ENCODE measurements around the gene GALK1. TPM values are rescaled to one million over a fixed set of nuclear protein-coding genes. Genes with fewer than 3 reads are reported as not detected.

Gene GALK1
- total and polyA plus RNA-seq, 2 of the 13 experiments (the other 11 are each of a cell fraction or from before 2014, with no cell fraction given), result 59.9 to 93.6 TPM

DNA sequence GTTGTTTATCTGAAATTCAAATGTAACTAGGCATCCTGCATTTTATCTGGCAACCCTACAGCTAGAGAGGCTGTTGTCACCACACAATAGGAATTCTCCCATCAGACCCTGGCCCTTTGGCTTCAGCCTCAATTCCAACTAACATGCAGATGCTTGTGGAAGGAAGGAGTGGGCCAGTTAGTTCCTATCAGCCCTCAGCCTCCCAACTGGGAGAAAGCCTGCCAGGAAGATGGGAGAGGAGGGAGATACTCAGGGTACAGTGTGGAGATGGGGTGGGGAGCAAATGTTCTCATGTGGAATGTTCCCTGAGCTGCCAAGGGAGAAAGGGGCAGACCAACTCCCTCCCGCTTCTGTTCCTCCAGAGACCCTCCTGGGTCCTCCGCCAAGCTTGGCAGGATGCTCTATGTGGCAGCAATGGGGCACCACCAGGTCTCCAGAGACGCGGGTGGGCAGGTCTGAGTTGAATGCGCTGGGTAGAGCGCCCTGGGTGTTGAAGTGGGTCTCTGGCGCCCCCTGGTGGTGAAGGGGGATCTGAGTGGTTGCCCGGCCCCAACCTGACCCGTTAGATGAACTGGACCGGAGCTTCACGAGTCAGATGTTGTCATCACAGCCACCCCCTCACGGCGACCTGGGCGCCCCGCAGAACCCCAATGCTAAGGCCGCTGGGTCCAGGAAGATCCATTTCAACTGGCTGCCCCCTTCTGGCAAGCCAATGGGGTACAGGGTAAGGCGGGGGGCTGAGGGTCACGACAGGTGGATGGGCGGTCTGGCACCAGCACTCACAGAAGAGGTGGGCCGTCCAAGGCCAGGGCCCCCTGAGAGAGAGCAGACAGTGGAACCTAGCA is 15.2 kb downstream of the GALK1 start:
- Histone ChIP-seq H3K27ac (ENCODE audit: extremely low read length, insufficient read depth, low read length) (no peak overlapping the region), H3K9me3 (ENCODE audit: low read length) (no peaks in the 10 kb centered on the region), H3K4me3 (replicated peaks in 1 of 3; ENCODE audit: insufficient read depth in 1 of 3, low read depth in 2 of 3, low read length in 3 of 3) (peak overlapping the region in 1 of 3 experiments; percentile 64; a peak in 1 of 6 replicates), H3K79me2 (ENCODE audit: insufficient read depth, low read length) (no peaks in the 10 kb centered on the region), H4K20me1 (ENCODE audit: insufficient read depth, low read length) (no peaks in the 10 kb centered on the region), H3K9ac (ENCODE audit: insufficient read depth, low read depth, low read length) (no peak overlapping the region; the same call in 1 of the 2 replicates), H3K4me2 (ENCODE audit: low read depth, low read length) (peak overlapping the region; percentile 75), H2AFZ (ENCODE audit: low read length) (no peak overlapping the region), H3K36me3 (replicated peaks in 1 of 2; ENCODE audit: control insufficient read depth in 1 of 2, insufficient read depth in 2 of 2, low read length in 2 of 2) (no peaks in the 10 kb centered on the region), H3K27me3 (ENCODE audit: control insufficient read depth in 1 of 2, insufficient read depth in 2 of 2, low read length in 2 of 2) (no peaks in the 10 kb centered on the region), H3K4me1 (ENCODE audit: insufficient read depth, low read length) (peaks cover 46% of the 10 kb centered on the region)
- FAIRE-seq (no peak), DNase-seq (ENCODE audit: low spot score) (peak; percentile 67), ATAC-seq (peak; percentile 59)
- in situ Hi-C loops (cut with HindIII; ENCODE audit: extremely low pct_ligation_motif_present, low pct_unique_long_range_greater_than_20kb), result loop anchor here (5.0 to 10.0 kb wide), 2 partner anchors 72 to 135 kb away; no protein-coding TSS in a partner anchor
- intact Hi-C loops (cut with micrococcal nuclease; ENCODE audit: unreplicated experiment), result loop anchor here (1.0 to 5.0 kb wide), 2 partner anchors 74 to 137 kb away; no protein-coding TSS in a partner anchor
- BruUV-seq (replicated peaks), result no TSS peak
- POLR2A ChIA-PET, result interaction anchor here (1.2 to 2.5 kb wide), 7 partner anchors 10 to 140 kb away, joined by 3 to 20 read pairs (median 5); partner anchors contain the start of gene SMIM5
- CTCF ChIA-PET (ENCODE audit: low intra/inter-chr PET ratio, low total read pairs), result interaction anchor here (0.9 to 6.3 kb wide), 5 partner anchors 75 to 161 kb away, joined by 3 to 102 read pairs (median 4); partner anchors contain the start of gene SMIM5
- WGBS (ENCODE audit: low lambda C conversion rate), result 19% methylated on average over 13 of the region's 20 CpGs
- TF ChIP-seq ETV6 (CRISPR knock-in tag; conservative IDR thresholded peaks at IDR 0.05), result no peak
- TF ChIP-seq PLRG1 (conservative IDR thresholded peaks at IDR 0.05), result no peak
- TF ChIP-seq, protein P1, sequence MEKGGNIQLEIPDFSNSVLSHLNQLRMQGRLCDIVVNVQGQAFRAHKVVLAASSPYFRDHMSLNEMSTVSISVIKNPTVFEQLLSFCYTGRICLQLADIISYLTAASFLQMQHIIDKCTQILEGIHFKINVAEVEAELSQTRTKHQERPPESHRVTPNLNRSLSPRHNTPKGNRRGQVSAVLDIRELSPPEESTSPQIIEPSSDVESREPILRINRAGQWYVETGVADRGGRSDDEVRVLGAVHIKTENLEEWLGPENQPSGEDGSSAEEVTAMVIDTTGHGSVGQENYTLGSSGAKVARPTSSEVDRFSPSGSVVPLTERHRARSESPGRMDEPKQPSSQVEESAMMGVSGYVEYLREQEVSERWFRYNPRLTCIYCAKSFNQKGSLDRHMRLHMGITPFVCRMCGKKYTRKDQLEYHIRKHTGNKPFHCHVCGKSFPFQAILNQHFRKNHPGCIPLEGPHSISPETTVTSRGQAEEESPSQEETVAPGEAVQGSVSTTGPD (CRISPR knock-in tag; IDR thresholded peaks at IDR 0.05), result no peak
- no peak for TF ChIP-seq ZNF7 (CRISPR knock-in tag; IDR thresholded peaks at IDR 0.05)
- TF ChIP-seq FOXK1 (CRISPR knock-in tag; IDR thresholded peaks at IDR 0.05; ENCODE audit: borderline replicate concordance, low read depth), result no peak
- TF ChIP-seq, protein P2, sequence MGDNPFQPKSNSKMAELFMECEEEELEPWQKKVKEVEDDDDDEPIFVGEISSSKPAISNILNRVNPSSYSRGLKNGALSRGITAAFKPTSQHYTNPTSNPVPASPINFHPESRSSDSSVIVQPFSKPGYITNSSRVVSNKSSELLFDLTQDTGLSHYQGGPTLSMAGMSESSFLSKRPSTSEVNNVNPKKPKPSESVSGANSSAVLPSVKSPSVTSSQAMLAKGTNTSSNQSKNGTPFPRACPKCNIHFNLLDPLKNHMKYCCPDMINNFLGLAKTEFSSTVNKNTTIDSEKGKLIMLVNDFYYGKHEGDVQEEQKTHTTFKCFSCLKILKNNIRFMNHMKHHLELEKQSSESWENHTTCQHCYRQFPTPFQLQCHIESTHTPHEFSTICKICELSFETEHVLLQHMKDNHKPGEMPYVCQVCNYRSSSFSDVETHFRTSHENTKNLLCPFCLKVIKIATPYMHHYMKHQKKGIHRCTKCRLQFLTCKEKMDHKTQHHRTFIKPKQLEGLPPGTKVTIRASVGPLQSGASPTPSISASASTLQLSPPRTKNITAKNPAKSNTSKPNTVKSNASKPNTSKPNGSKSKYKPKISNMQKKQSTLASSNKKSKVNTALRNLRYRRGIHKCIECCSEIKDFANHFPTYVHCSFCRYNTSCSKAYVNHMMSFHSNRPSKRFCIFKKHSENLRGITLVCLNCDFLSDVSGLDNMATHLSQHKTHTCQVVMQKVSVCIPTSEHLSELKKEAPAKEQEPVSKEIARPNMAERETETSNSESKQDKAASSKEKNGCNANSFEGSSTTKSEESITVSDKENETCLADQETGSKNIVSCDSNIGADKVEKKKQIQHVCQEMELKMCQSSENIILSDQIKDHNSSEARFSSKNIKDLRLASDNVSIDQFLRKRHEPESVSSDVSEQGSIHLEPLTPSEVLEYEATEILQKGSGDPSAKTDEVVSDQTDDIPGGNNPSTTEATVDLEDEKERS (CRISPR knock-in tag; IDR thresholded peaks at IDR 0.05), result no peak
- TF ChIP-seq TCF7 (IDR thresholded peaks at IDR 0.05; ENCODE audit: low read depth), result no peak
- TF ChIP-seq ZNF543 (CRISPR knock-in tag; IDR thresholded peaks at IDR 0.05), result no peak
- no peak for TF ChIP-seq ISL2 (CRISPR knock-in tag; IDR thresholded peaks at IDR 0.05)
- 0 out of 2 replicates have a peak, but pooled peaks have one; percentile 27 for TF ChIP-seq ZNF225 (CRISPR knock-in tag; IDR thresholded peaks at IDR 0.05)
- TF ChIP-seq HOXA5 (CRISPR knock-in tag; IDR thresholded peaks at IDR 0.05), result peak; percentile 57; the same call in 1 of the 2 replicates
- TF ChIP-seq, protein P3, sequence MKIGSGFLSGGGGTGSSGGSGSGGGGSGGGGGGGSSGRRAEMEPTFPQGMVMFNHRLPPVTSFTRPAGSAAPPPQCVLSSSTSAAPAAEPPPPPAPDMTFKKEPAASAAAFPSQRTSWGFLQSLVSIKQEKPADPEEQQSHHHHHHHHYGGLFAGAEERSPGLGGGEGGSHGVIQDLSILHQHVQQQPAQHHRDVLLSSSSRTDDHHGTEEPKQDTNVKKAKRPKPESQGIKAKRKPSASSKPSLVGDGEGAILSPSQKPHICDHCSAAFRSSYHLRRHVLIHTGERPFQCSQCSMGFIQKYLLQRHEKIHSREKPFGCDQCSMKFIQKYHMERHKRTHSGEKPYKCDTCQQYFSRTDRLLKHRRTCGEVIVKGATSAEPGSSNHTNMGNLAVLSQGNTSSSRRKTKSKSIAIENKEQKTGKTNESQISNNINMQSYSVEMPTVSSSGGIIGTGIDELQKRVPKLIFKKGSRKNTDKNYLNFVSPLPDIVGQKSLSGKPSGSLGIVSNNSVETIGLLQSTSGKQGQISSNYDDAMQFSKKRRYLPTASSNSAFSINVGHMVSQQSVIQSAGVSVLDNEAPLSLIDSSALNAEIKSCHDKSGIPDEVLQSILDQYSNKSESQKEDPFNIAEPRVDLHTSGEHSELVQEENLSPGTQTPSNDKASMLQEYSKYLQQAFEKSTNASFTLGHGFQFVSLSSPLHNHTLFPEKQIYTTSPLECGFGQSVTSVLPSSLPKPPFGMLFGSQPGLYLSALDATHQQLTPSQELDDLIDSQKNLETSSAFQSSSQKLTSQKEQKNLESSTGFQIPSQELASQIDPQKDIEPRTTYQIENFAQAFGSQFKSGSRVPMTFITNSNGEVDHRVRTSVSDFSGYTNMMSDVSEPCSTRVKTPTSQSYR (CRISPR knock-in tag; IDR thresholded peaks at IDR 0.05; ENCODE audit: borderline replicate concordance), result no peak
- 0 out of 2 replicates have a peak, but pooled peaks have one; percentile 2 for TF ChIP-seq HDAC1 (CRISPR knock-in tag; IDR thresholded peaks at IDR 0.05)
- TF ChIP-seq EP300 (IDR thresholded peaks at IDR 0.05; ENCODE audit: low read depth in 2 of 2, low read length in 2 of 2), result no peak
- no peak for TF ChIP-seq EP300 (CRISPR knock-in tag; IDR thresholded peaks at IDR 0.05; ENCODE audit: borderline replicate concordance)

Data from HepG2 (cell line).